NK-92 treated with Interleukin-12 subunit alpha and Interleukin-12 subunit beta, amount 100 ng/mL, for 24 hours (cell line): ENCODE data around the gene CAMK1D.

Experiments used
- DNase-seq: peaks from one replicate; lab custom pipeline; 2025; lab: John Stamatoyannopoulos, UW

The CAMK1D gene

DNA sequence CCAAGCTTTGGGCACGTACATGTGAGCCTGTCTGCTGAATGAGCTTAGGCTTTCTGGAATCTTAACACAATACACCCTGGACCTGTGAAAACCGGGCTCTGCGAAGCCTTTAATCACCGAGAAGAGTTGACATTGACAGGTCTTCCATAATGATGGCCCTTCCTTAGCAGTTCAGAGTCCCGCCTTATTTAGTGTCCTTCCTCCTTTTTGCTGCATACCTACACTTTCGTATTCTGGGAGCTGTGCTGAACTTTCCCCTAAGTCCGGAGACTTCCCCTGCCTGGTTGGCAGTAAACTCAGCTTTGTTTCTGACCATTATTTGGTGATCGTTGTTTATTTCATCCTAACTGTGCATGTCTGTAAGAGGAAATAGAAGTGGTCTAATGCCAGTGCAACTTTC, 212.0 kb downstream of the CAMK1D start:
- DNase-seq: no peak

DNA sequence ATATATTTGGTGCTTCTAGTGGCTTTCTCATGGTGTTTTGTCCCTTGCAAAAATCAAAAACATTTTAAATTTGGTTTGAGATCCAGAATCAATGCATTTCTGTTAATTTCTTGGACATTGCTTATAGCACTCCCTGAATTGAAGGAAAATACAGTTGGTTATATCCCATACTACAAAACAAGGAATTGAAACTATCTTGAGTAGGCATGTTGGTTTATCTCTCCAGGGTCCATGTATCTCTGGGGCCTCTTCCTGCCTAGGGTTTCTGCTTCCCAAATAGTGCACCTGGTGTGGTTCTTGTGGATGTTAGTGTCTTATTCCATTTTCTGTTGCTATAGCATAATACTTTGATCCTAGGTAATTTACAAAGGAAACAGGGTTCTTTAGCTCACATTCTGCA, 212.4 kb downstream of the CAMK1D start:
- DNase-seq: no peak

DNA sequence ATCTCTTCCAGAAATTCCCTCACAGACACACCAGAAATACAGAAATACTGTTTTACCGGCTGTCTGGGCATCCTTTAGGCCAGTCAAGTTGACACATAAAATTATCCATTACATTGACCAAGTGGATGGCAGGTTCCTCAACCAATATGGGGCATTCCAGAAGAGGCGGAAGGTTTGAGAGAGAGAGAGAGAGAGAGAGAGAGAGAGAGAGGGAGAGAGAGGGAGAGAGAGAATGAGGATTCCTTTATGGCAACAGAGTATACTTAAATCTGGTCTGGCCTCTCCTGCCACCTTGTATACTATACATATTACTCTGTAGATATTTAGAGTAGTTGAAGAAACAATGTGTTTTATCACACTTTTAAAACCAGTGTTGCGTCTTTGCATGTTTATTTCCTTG, 214.1 kb downstream of the CAMK1D start:
- no peak for DNase-seq

DNA sequence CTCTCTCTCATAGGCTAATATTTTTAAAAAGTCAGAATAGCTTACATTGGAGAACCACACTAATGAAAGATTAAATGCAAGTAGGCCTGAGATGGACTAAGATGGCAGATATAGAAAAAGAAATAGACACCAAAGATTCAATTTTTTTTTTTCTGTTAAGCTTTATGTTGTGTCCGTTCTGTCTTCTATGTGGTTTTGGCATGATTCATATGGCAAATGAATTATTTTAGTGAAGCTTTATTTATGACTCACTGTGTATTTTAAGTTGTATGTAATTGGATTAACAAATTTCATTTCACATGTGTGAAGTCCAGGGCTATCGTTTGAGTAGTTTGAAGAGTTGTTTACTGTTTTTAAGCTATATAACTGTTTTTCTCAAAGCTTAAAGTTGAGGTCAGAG, 214.8 kb downstream of the CAMK1D start:
- no peak for DNase-seq

DNA sequence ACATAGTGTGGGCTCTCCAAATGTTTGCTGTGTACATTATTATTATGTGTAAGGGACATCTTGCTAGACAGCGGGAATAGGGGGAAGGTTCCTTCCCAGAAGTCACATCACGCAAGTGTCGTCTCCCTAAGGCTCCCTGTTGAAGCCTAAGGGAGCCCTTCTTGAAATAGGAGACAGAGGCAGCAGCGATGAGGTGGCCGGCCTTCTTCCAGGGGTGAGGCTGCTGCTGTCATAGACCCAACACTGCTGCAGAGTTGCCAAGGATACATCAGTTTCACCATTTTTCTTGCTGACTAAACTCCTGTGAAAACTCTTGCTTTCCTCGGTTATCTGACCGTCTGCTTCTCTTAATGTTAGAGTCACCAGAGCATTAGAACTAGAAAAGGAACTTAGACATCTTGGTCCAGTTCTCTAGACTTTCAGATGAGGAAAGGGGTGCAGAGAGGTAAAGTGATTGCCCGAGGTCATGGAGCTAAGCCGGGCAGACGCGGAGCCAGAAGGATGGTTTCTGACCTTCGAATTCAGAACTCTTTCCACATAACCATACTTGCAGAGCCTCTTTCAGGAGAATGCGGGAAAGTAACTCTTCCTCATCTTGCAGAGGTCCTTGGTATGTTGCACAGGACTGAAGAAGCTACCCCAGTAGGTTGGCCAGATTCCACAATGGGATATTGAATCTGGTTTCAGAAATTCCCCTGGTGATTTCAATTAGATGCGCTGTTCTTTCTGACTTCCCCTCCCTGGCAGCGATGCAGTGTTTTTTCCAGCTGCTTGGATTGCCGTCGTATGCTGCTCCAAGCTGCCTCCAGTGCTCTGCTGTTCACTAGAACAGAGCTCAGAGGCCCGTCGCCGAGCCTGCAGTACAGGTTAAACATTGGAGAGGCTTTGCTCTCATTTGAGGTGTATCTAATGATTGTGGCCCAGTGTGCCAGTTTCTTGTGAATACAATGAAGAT, 217.1 kb downstream of the CAMK1D start:
- DNase-seq: no peak

DNA sequence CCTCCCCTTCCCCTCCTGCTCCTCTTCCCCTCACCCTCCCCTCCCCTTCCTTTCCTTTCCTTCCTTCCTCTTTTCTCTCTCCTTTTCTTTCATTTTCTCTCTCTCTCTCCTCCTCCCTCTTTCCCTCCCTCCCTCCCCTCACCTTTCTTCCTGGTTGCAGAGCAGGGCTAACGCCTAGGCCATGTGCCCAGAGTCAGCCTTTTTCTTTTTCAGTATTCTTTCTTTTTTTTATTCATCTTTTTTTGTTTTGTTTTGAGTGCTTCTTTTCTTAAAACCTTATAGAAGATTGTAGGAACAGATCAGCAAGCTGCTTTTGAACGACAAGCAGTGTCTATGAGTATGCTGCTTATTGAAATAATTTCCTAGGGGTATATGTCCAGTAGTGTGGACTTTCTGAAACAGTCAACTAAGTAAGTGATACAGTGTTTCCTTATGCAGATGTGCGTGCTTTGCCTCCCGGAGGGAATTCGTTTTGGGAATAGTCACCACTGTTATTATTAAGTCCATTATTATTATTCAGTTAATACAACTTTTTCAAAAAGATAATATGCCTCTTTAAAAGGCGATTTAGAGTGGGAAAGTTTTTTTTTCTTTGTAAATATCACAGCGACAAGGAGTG, 219.2 kb downstream of the CAMK1D start:
- no peak for DNase-seq

DNA sequence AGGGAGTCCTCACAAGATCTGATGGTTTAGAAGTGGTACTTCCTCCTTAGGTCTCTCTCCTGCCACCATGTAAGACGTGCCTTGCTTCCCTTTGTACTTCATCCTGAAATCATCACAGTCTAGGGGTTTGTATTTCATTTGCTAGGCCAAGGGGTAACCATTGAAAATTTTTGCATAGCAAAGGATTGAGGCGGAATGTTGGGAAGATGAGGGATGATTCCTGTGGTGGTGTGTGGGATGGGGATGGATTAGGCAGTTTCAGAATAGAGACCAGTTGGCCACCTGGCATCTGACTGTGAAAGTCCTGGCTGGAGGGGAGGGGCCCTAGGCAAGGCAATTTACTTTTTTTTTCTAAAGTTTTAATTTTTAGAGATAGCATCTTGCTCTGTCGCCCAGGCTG, 222.9 kb downstream of the CAMK1D start:
- DNase-seq: no peak

DNA sequence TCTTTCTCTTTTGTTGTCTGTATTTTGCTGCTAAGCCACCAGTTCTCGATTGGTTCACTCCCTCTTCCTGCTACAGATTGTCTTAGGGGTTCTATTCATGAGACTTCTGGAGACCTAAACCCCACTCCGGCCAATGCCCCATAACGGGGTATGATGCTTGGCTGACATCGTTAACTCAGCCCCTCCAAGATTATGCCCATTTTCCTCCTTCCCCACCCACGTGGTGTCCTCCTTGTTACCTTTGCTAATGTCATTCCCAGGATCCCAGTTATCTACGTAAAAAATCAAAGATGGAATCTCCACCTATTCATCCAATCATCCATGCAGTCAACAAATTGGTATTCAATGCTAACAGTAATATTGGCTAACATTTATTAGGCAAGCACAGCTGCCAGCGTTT, 228.3 kb downstream of the CAMK1D start:
- no peak for DNase-seq

DNA sequence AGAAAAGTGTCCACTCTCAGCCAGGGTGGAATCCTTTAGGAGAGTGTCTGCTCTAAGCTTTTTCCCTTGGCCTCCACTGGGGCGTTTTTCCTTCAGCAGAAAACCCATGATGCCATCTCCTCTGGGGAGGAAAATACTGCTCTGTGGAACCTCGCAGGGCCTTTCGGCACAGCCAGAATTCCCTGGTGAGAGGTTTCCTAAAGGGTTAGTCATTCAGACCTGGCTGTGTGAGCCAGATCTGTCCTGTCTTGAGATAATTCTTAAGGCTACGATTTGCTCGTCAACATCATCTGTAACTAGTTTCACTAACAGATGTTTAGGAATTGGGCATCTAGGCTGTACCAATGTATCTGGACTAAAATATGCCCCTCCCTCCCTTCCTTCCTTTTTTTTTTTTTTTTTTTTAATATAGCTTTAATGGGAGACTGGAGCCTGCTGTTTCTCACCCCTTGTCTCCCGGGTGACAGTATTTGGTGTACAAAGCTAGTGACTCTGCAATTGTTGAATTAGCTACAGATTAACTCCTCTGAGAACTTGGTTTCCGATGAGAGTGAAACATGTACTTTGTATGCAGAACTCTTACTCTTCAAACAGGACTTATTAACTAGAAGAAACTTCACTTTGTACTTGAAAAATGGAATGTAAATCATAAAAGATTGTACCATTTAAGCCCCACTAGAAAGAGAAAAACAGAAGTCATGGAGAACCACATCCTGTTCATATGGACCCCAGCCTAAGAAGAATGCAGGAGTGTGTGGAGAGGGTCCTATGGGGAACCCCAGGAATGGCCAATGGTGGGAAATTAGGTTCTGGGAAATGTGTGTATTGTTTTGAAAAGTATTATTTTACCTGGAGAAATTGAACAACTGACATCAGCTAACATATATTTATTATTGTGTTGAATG, 230.9 kb downstream of the CAMK1D start:
- DNase-seq: no peak

DNA sequence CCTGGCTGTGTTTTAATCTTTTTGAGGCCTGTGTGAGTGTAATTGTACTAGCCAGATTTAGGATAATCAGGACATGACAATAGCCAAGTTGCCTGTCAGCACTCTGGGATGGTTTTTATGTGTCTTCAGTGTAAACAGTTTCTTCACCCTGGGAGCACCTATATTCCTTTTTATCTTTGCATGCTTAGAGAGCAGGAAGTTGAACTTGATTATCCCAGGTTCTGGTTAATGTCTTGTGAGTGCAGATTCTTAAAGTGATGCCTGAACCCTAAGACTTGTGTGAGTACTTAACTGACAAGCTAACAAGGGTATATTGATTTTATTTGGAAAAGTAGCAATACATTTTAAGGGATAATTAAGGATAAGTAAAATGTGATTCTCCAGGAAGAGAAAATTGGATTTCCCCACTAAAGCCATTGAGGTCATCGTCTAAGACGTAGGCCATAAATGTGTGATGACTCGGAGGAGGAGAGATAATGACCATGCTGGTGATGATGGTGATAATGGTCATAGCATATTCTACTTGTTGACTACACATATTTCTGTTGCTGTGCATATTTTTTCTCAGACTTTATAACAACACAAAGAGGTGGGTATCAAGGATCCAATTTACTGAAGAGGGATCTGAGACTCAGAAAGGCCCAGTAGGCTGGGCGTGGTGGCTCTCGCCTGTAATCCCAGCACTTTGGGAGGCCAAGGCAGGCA, 234.7 kb downstream of the CAMK1D start:
- DNase-seq: no peak

DNA sequence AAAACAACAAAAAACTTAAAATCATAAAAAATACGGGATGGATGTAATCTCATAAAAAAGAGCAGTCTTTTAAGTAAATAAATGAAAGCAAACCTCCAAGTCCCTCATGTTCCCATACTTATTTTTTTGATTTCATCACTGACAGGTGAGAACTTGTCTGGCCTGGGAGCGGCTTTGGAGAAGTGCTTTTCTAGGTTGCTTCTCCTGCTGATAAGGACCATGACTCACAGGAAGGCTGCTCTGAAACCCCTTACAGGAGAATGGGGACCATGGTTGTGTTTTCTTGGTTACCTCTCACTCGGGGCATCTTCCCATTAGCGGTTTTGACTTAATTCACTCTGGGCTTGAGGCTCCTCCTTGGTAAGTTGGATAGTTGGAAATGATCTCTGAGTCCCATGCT, 237.4 kb downstream of the CAMK1D start:
- DNase-seq: no peak

DNA sequence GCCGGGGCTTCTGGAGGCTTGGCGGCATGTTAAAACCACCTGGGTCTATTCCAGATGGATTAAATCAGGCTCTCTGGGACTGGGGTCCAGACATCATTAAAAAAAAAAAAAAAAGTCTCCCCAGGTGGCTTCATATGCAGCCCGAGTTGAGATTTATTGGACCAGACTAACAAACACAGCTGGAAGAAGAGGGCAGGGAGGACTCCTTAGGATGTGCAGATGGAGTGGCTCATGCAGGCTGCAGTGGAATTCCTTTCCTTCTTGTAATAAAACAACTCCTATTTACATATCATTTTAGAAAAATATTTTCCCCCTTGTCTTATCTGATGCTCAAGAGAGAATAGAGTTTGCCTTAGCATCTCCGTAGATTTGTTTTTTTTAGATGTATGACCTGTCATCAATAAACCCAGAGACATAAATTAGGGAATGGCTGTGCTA, 238.1 kb downstream of the CAMK1D start:
- no peak for DNase-seq

DNA sequence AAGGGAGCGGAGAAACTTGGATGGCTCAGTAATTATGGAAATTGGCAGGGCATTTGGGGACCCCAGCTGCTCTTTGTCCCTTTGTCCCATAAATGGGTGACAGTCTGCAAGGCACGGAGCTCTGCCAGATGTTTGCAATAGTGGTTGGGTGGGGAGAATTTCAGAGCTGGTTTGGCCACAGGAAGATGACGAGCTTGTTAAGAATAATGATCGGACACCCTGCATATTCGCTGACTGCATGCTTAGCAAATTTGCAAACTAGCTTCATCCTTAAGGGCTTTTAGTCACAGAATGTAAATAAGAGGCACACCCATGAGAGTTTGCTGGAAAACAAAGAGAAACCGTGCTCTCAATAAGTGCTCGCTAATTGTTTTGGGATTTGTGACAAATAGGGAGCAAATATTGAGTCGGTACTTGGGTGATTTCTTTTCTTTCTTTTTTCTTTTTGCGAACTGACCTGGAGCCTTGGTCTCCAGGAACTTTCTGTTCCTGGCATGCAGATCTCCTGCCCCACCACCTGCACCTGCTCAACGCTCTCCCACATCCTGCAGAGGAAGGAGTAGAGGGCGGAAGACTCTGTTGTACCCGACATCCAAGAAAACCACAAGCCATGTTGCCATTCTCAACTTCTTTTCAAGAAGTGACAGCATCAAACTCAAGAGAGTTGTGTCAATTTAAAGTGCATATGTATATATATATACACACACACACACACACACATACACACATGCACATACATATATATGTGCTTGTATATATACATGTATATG, 238.9 kb downstream of the CAMK1D start:
- no peak for DNase-seq

DNA sequence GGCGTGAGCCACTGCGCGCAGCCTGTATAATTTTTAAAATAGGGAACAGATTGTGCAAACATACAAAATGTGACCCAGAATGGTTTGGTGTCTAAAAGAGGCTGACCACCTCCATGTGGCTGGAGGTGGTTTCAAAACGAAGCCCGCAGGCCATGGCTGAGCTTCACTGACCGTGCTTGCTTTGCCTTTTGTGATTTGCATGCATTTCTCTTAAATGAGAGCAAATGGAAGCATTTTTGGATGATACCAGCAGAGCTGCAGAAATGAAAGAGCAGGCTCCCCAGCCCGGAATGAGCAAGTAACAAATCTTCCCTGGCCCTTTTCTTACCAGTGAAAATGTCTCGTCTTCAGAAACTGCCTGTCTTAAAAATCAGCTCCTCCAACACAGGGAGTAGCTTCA, 239.9 kb downstream of the CAMK1D start:
- DNase-seq: no peak

DNA sequence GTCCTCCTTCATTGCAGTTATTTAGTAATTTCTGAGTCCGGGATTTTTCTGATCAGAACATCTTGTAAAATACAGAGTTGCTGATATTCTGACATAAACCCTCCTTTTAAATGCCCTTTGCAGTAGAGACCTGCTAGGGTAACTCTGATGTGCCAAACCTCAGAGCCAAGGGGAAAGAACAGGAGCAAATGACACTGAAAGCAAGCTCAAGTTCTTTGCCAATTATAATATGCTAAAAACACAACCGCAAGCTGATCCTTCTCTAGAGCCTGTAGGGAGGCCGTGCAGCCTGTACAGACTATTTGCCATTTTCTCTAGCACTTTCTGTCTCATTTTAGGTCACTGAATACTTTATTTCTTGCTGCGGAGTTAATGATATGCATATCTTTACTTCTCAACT, 240.4 kb downstream of the CAMK1D start:
- no peak for DNase-seq

DNA sequence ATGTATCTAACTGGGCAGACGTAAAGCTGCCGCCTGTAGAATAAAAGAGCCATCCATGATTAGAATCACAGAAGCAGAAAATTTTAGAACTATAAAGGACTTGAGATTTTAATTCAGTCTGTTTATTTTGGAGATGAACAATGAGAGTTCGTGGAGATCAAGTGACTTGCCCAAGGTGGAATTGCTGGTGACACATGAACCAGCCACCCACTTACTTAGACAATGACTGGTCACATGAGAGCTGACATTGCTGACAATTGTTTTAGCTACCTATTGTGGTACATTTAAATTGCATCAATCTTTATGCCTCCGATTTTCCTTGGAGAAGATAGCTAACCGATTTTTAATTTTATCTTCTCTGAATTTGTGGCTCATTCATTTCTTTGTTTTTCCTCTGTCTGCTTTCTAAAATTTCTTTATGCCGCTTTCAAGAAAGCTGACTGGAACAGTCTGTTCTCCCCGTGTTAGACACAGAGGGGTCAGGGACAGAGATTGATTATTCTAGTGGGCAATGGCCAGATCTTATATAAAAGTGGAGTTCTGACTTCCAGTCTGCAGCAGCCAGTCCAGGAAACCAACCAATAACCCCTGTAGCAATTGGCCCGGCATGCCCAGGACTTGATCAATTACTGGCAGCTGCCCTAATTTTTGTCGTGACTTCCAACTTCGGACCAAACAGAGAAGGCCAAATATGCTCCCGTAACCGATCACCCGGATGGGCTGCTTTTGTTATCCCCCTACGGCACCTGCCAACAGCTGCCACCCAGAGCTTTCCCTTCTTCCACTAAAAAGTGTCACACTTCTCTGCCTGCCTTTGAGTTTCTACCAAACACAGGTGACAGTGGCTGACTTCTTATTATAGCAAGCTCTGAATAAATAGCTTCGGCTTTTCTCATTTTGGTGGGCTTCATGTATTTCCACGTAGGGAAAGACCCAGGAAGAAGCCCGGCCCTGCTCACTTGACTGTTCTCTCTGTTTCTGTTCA, 241.6 kb downstream of the CAMK1D start:
- DNase-seq: no peak

DNA sequence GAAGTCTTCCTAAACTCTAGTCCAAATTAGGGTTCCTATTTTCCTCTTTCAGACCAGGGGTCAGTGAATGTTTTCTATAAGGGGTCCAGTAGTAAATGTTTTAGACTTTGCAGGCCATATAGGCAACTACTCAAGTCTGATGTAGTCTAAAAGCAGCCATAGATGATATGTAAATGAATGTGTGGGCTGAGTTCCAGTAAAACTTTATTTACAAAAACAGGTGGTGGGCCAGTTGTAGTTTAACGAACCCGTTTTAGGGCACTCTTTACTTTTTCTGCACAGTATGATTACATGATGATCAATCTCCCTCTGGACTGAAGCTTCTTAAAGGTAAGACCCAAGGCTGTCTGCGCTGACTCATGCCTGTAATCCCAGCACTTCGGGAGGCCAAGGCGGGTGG, 243.6 kb downstream of the CAMK1D start:
- DNase-seq: no peak

DNA sequence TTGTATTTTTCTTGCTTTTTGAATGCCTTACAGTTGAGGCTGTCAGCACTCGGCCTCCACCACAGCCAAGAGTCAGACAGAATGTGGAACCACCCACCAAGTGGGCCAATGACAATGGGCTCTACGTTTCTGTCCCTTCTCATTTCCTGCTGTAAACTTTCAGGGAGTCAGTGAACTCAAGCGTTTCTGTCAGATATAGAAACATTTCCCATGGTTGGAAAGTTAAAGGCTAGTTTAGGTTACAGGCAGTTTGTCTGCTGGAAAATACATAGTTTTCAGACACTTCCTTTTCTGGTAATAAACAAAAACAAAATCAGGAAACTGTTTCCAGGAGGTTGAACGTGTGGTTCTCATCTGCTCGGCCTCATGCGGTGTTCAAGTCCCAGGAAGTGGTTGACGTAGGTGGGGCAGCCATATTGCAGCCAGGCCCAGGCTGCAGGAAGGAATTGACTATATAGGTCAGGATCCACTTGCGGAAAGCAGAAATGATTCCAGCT, 245.1 kb downstream of the CAMK1D start:
- DNase-seq: no peak

DNA sequence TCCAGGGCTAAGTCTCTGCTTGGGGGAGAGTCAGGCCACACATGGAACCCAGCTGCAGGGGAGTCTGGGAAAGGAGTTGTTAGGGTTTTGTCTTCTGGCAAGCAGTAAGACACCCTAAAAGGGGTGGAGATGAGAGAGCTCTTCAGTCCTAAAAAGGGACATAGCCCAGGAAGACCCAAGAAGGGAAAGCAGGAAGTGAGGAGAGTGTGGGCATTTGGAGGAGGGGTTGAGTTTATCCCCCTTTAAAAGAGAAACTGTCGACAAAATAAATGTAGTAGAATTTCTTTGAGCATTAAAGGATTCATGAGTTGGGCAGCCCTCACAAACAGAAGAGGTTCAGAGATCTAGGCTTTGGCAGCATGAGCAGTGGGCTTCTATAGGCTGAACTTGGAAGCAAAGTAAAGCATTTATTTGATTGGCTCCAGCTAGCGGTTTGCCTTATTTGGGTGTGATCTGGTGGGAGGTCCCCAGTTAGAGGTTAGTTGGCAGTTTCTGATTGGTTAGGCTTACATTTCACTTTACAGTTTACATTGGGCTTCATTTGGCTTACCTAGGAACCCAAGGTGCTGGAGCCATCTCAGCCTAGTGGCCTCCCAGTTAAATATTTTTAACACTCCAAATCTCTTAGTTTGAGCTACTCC, 246.7 kb downstream of the CAMK1D start:
- no peak for DNase-seq
